GM12865 (cell line): ENCODE results near the gene APOL1.
A peak's percentile ranks its signal among the peaks of the same experiment; 100 is the strongest.

Experiments
- DNase-seq: peaks from one replicate; pipeline ENCODE4 v3.0.0; 2010; ENCODE audit warnings: low read depth
- H3K4me3 ChIP-seq: 2 replicates; pipeline ENCODE4 v1.5.1; 2011; ENCODE audit warnings: mild to moderate bottlenecking, low read depth, low read length, control low read depth
- TF ChIP-seq, protein P1 (sequence below): IDR thresholded peaks from 2 replicates; pipeline ENCODE4 v1.5.1; 2011; ENCODE audit warnings: low read length, control low read depth, low read depth, inconsistent platforms; ENCODE audit not compliant: insufficient read depth; ENCODE audit errors: missing control alignments

Gene APOL1

DNA sequence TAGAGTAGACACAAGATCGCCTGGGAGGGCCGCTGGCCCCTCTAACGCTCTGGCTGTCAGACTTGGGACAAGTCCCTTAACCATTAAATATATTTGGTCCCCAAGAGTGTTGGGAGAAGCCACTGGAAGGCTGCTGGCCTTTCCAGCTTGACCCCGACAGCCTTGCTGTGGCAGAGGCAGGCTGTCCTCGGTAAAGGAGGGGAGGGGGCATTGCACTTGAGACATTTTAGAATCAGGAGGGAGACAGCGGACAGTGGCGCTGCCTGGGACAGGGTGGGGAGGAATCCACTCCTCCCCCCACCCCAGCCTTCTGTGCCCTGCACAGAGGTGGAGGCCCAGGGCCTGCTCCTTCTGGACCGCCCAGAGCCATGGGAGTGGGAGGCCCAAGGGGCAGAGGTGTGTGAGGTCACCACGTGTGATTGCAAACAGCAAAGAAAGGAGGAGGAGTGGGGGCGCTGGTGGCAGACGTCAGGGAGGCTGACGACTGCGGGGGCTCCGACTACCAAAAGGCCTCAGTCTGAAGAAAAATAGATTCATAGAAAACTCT, 28.9 kb downstream of the APOL1 start:
- no peak overlapping the region for H3K4me3 ChIP-seq
- TF ChIP-seq, protein P1, sequence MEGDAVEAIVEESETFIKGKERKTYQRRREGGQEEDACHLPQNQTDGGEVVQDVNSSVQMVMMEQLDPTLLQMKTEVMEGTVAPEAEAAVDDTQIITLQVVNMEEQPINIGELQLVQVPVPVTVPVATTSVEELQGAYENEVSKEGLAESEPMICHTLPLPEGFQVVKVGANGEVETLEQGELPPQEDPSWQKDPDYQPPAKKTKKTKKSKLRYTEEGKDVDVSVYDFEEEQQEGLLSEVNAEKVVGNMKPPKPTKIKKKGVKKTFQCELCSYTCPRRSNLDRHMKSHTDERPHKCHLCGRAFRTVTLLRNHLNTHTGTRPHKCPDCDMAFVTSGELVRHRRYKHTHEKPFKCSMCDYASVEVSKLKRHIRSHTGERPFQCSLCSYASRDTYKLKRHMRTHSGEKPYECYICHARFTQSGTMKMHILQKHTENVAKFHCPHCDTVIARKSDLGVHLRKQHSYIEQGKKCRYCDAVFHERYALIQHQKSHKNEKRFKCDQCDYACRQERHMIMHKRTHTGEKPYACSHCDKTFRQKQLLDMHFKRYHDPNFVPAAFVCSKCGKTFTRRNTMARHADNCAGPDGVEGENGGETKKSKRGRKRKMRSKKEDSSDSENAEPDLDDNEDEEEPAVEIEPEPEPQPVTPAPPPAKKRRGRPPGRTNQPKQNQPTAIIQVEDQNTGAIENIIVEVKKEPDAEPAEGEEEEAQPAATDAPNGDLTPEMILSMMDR, result no peak
- DNase-seq, result no peak

DNA sequence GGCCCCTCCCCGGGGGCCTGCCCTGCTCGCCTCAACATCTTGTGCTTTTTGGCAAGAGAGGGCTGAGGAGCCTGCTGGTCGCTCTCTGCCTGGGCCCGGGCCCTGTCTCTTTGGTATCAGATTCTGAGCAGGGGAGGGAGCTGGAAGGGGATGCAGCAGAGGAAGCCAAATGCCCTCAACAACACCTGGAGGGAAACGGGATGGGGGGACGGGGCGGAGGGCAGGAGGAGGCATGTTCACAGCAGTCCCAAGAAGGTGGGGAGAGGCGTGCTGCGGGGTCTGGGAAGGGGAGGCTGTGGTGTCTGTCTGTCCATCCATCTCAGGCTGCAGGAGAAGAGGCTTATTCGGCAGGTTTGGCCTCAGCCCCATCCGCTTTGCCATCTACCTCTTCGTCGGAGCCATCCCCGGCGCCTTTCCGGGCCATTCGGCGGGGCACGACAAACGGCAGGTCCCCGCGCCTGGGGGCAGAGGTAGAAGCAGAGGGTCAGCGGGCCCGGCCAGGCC, 29.4 kb downstream of the APOL1 start:
- no peak overlapping the region for H3K4me3 ChIP-seq
- TF ChIP-seq, protein P1, result no peak
- DNase-seq, result no peak

DNA sequence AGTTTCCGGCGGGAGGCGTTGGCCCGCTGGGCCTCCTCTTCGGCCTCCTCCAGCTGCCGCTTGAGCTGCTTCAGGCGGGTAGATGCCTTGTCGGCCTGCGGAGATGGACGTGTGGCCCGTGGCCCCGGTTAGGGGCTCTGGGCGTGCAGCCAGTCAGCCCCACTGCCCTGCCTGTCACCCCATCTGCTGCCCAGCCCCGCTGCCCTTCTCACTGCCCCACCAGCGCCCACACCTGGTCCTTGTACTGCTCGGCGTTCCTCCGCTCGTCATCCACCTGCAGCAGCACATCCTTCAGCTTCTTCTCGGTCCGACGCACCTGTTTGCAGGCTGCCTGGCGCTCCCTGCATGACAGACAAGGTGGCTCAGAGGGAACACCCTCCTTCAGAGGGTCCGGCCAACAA, 31.2 kb downstream of the APOL1 start:
- no peak for DNase-seq
- no peak overlapping the region for H3K4me3 ChIP-seq
- TF ChIP-seq, protein P1, result no peak

DNA sequence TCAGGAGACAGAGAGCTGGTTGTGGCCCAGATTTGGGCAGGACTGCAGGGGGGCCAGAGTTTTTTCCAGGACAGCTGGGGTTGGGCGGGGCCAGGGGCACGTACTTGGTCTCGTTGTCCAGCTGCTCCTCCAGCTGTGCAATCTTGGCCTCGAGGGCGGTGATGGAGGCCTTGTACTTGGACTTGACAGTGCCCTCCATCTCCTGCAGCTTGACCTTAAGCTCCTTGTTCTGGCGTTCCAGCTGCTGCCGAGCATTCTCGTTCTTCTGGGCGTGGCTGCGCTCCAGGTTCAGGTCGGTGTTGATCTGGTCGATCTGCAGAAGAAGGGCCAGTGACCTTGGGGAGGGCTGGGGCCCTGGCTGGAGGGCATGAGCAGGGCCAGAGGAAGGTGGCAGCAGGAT, 32.1 kb downstream of the APOL1 start:
- H3K4me3 ChIP-seq, result no peak overlapping the region
- DNase-seq, result no peak
- TF ChIP-seq, protein P1, result no peak

DNA sequence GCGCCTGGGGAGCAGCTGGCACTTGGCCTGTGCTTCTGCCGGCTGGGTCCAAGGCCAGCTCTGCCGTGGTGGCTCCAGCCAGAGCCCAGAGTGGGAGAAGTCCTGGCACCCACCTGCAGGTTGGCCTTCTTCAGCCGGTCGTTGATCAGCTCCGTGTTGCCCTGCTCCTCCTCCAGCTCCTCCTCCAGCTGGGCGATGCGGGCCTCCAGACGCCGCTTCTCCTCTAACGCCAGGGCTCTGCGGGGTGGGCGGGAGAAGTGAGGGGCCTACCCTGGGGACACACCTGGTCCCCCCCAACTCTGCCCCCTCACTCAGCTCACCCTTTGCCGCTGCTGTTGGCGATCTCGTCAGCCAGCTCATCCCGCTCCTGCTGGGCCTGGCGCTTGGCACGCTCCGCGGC, 32.6 kb downstream of the APOL1 start:
- DNase-seq, result no peak
- H3K4me3 ChIP-seq, result no peak overlapping the region
- TF ChIP-seq, protein P1, result no peak

DNA sequence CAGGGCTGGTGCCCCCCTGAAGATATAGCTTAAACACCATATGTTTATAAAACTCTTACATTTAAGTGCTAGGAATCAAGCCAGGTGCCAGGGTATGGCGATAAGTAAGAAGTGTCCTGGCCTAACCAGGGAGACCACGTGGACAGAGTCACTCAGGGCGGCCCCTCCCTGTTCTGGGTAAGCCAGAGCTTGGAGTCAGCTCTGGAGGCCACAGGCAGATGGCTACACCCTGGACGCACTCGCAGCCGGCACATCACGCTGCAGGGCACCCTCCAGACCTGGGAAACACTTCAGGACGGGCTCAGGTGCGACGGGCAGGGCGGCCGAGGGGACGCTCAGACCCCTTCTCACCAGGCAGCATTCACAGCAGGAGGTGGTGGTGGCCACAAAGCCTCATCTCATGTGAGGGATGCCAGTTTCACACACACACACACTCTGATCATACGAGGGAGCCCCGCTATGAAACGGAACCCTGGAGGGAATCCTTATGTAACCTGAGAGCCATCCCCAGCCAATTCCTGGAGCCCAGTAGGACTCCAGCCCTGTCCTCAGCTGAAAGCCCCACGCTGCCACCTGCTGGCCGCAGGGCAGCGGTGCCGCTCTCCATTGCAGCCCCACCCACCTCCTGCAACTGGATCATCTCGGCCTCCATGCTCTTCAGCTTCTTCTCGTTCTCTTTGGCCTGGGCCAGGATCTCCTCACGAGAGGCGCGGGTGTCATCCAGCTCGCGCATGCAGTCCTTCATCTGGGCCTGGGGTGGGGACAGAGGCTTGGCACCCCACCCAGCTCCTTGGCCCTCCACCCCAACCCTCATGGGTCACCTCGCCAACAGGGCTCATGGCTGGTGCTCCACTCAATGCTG, 33.4 kb downstream of the APOL1 start:
- TF ChIP-seq, protein P1, result peak; percentile 95
- DNase-seq, result peak; percentile 74
- H3K4me3 ChIP-seq, result no peak overlapping the region
